Neural progenitor cell (in vitro differentiated cells): Measurements from ENCODE around the gene PTPRG.

Experiments
- CTCF ChIP-seq: fragments of 200-600 bp; sonication (generic); IDR thresholded peaks from 2 replicates; pipeline ENCODE4 v1.5.1; 2017; ENCODE audit warnings: antibody characterized with exemption, mild to moderate bottlenecking
- EZH2 ChIP-seq: fragments of 200-600 bp; sonication (generic); IDR thresholded peaks from 2 replicates; pipeline ENCODE4 v1.6.1; 2017; ENCODE audit warnings: antibody characterized with exemption, mild to moderate bottlenecking, moderate library complexity
- EZH2phosphoT487 ChIP-seq: fragments of 200-600 bp; sonication (generic); IDR thresholded peaks from 2 replicates; pipeline ENCODE4 v1.6.1; 2017; ENCODE audit warnings: antibody characterized with exemption

GRCh38 chr3:62145086-62145757 is 583.9 kb downstream of the PTPRG start:
- no peak for TF ChIP-seq CTCF
- no peak for TF ChIP-seq EZH2
- no peak for TF ChIP-seq EZH2phosphoT487
